DMS53 treated with DMSO at 0.1 percent for 48 hours (cell line): ENCODE data around the gene TP63.
"Not testable (repeated sequence)": the region's sequence is repeated elsewhere in the genome, so short reads cannot be mapped to it uniquely, and the experiment has no call there.

Source experiments
- DNase-seq: peaks from one replicate; lab custom pipeline; 2025; ENCODE audit not compliant: unreplicated experiment; lab: John Stamatoyannopoulos, UW

TP63 gene

GRCh38 chr3:189720736-189721417 lies 89.7 kb downstream of the TP63 start:
- DNase-seq = no peak

GRCh38 chr3:189721873-189722665 lies 90.9 kb downstream of the TP63 start:
- DNase-seq = no peak

GRCh38 chr3:189724356-189724755 lies 93.2 kb downstream of the TP63 start:
- DNase-seq = no peak

- no peak for DNase-seq
These were observed 95.1 kb downstream of the TP63 start for GRCh38 chr3:189726277-189726676.

GRCh38 chr3:189727158-189727557 lies 96.0 kb downstream of the TP63 start:
- no peak for DNase-seq

- no peak for DNase-seq
These were observed 96.7 kb downstream of the TP63 start for GRCh38 chr3:189727898-189728297.

- no peak for DNase-seq
These were observed 97.7 kb downstream of the TP63 start for GRCh38 chr3:189728915-189729314.

- DNase-seq = no peak
These were observed 102.9 kb downstream of the TP63 start for GRCh38 chr3:189734061-189734460.

- DNase-seq = no peak
These were observed 104.7 kb downstream of the TP63 start for GRCh38 chr3:189735913-189736312.

GRCh38 chr3:189737071-189737470 lies 105.9 kb downstream of the TP63 start:
- no peak for DNase-seq

- no peak for DNase-seq
These were observed 106.4 kb downstream of the TP63 start for GRCh38 chr3:189737619-189738018.

- DNase-seq = no peak
These were observed 108.2 kb downstream of the TP63 start for GRCh38 chr3:189739378-189739777.

- no peak for DNase-seq
These were observed 109.0 kb downstream of the TP63 start for GRCh38 chr3:189740156-189740555.

GRCh38 chr3:189744235-189744634 lies 113.0 kb downstream of the TP63 start:
- no peak for DNase-seq

GRCh38 chr3:189745622-189746021 lies 114.4 kb downstream of the TP63 start:
- DNase-seq = no peak

- no peak for DNase-seq
These were observed 116.9 kb downstream of the TP63 start for GRCh38 chr3:189748046-189748445.

GRCh38 chr3:189750972-189751371 lies 119.8 kb downstream of the TP63 start:
- not testable (repeated sequence) for DNase-seq

- DNase-seq = no peak
These were observed 123.2 kb downstream of the TP63 start for GRCh38 chr3:189754356-189754755.

GRCh38 chr3:189756582-189757078 lies 125.4 kb downstream of the TP63 start:
- DNase-seq = no peak

- no peak for DNase-seq
These were observed 127.0 kb downstream of the TP63 start for GRCh38 chr3:189758186-189758585.

- DNase-seq = no peak
These were observed 135.2 kb downstream of the TP63 start for GRCh38 chr3:189766416-189766815.

- DNase-seq = no peak
These were observed 140.8 kb downstream of the TP63 start for GRCh38 chr3:189771842-189772450.
